T-helper 17 cell (primary cell): ENCODE measurements around the gene STARD13. TPM values are rescaled to one million over a fixed set of nuclear protein-coding genes. Genes with fewer than 3 reads are reported as not detected.
A peak's percentile ranks its signal among the peaks of the same experiment; 100 is the strongest.

Experiments used
- ATAC-seq: fragments of 150-1000 bp; cut with Tn5 transposase; 2 replicates; pipeline ENCODE4 v1.10.0; 2021; ENCODE audit warnings: mild to moderate bottlenecking, moderate library complexity
- DNase-seq, 3 donors: peaks; one replicate each; pipeline versions ENCODE4 v3.0.0 to v3.0.0-alpha.2; 2020 to 2021
- H3K9me3 ChIP-seq: one replicate; pipeline ENCODE4 v1.7.0; 2013; ENCODE audit warnings: low read length, mild to moderate bottlenecking; ENCODE audit not compliant: control insufficient read depth, poor library complexity, severe bottlenecking
- H3K27ac Mint-ChIP-seq: one replicate; pipeline ENCODE4 v1.8.0; 2022; ENCODE audit warnings: mild to moderate bottlenecking, moderate library complexity, mixed read lengths
- H3K27me3 Mint-ChIP-seq: one replicate; pipeline ENCODE4 v1.8.0; 2022; ENCODE audit warnings: mixed read lengths
- H3K36me3 Mint-ChIP-seq: one replicate; pipeline ENCODE4 v1.8.0; 2022; ENCODE audit warnings: low read depth, mixed read lengths
- H3K4me1 Mint-ChIP-seq: one replicate; pipeline ENCODE4 v1.8.0; 2022; ENCODE audit warnings: mild to moderate bottlenecking, mixed read lengths
- H3K4me3 Mint-ChIP-seq: one replicate; pipeline ENCODE4 v1.8.0; 2022; ENCODE audit warnings: mild to moderate bottlenecking, moderate library complexity, mixed read lengths
- total RNA-seq, 4 donors: library from RNA in 2 of 4; stranded (reverse) in 2 of 4; gene quantifications; one replicate each; pipeline ENCODE4 v1.2.3 and lab custom pipeline; 2022 to 2026

Gene STARD13
- total RNA-seq, 2 donors from 2014 or later: not detected

GRCh38 chr13:33318037-33318436 lies 32.5 kb upstream of the STARD13 start:
- no peaks in the 10 kb centered on the region for H3K9me3 ChIP-seq
- ATAC-seq (no peak), DNase-seq (no peak)
- H3K36me3 Mint-ChIP-seq: peaks cover 2% of the 10 kb centered on the region
- H3K27ac Mint-ChIP-seq: no peak overlapping the region
- H3K4me3 Mint-ChIP-seq: no peak overlapping the region
- peaks cover 9% of the 10 kb centered on the region for H3K27me3 Mint-ChIP-seq
- H3K4me1 Mint-ChIP-seq: no peaks in the 10 kb centered on the region

GRCh38 chr13:33316890-33317289 lies 31.3 kb upstream of the STARD13 start:
- Mint-ChIP-seq H3K27ac (no peak overlapping the region), H3K27me3 (peaks cover 9% of the 10 kb centered on the region), H3K4me3 (no peak overlapping the region), H3K36me3 (peaks cover 2% of the 10 kb centered on the region), H3K4me1 (no peaks in the 10 kb centered on the region)
- DNase-seq (no peak), ATAC-seq (no peak)
- no peaks in the 10 kb centered on the region for H3K9me3 ChIP-seq

- Mint-ChIP-seq H3K4me1 (peaks cover 2% of the 10 kb centered on the region), H3K4me3 (no peak overlapping the region), H3K36me3 (peaks cover 2% of the 10 kb centered on the region), H3K27ac (no peak overlapping the region), H3K27me3 (peaks cover 21% of the 10 kb centered on the region)
- H3K9me3 ChIP-seq: no peaks in the 10 kb centered on the region
- no peak for DNase-seq
- ATAC-seq: no peak
Measured at GRCh38 chr13:33313504-33313903, 27.9 kb upstream of the STARD13 start.

- no peaks in the 10 kb centered on the region for H3K9me3 ChIP-seq
- H3K36me3 Mint-ChIP-seq: peaks cover 2% of the 10 kb centered on the region
- no peak for ATAC-seq
- no peak overlapping the region for H3K4me3 Mint-ChIP-seq
- H3K27me3 Mint-ChIP-seq: peaks cover 21% of the 10 kb centered on the region
- DNase-seq: no peak
- H3K27ac Mint-ChIP-seq: no peak overlapping the region
- H3K4me1 Mint-ChIP-seq: peaks cover 2% of the 10 kb centered on the region
Measured at GRCh38 chr13:33312861-33313212, 27.3 kb upstream of the STARD13 start.

GRCh38 chr13:33312150-33312860 lies 26.8 kb upstream of the STARD13 start:
- H3K4me3 Mint-ChIP-seq: no peak overlapping the region

GRCh38 chr13:33311040-33311439 lies 25.5 kb upstream of the STARD13 start:
- Mint-ChIP-seq H3K4me3 (no peak overlapping the region), H3K27ac (peak overlapping the region; percentile 32), H3K36me3 (peaks cover under 1% of the 10 kb centered on the region), H3K4me1 (peaks cover 2% of the 10 kb centered on the region), H3K27me3 (peaks cover 21% of the 10 kb centered on the region)
- DNase-seq (no peak), ATAC-seq (no peak)
- no peaks in the 10 kb centered on the region for H3K9me3 ChIP-seq

More at GRCh38 chr13:33312150-33312860, 26.8 kb upstream of the STARD13 start:
- Mint-ChIP-seq H3K27me3 (peaks cover 21% of the 10 kb centered on the region), H3K4me1 (peaks cover 2% of the 10 kb centered on the region), H3K27ac (no peak overlapping the region), H3K36me3 (peaks cover 2% of the 10 kb centered on the region)
- DNase-seq (no peak), ATAC-seq (no peak)
- no peaks in the 10 kb centered on the region for H3K9me3 ChIP-seq

- Mint-ChIP-seq H3K27ac (peak overlapping the region; percentile 32), H3K36me3 (no peaks in the 10 kb centered on the region), H3K27me3 (peaks cover 21% of the 10 kb centered on the region), H3K4me1 (peaks cover 2% of the 10 kb centered on the region), H3K4me3 (no peak overlapping the region)
- ATAC-seq (no peak), DNase-seq (no peak)
- no peaks in the 10 kb centered on the region for H3K9me3 ChIP-seq
Measured at GRCh38 chr13:33310245-33311038, 24.9 kb upstream of the STARD13 start.

GRCh38 chr13:33308863-33309262 lies 23.3 kb upstream of the STARD13 start:
- Mint-ChIP-seq H3K36me3 (no peaks in the 10 kb centered on the region), H3K4me3 (no peak overlapping the region), H3K27me3 (peaks cover 28% of the 10 kb centered on the region), H3K27ac (no peak overlapping the region), H3K4me1 (peaks cover 2% of the 10 kb centered on the region)
- no peak for ATAC-seq
- H3K9me3 ChIP-seq: no peaks in the 10 kb centered on the region
- DNase-seq: no peak

- no peaks in the 10 kb centered on the region for H3K9me3 ChIP-seq
- Mint-ChIP-seq H3K27me3 (peaks cover 23% of the 10 kb centered on the region), H3K4me1 (peaks cover 2% of the 10 kb centered on the region), H3K27ac (no peak overlapping the region), H3K36me3 (no peaks in the 10 kb centered on the region), H3K4me3 (no peak overlapping the region)
- ATAC-seq (no peak), DNase-seq (no peak)
Measured at GRCh38 chr13:33307843-33308242, 22.3 kb upstream of the STARD13 start.

- H3K9me3 ChIP-seq: no peaks in the 10 kb centered on the region
- H3K27me3 Mint-ChIP-seq: peaks cover 10% of the 10 kb centered on the region
- no peak overlapping the region for H3K4me3 Mint-ChIP-seq
- DNase-seq (no peak), ATAC-seq (no peak)
- H3K27ac Mint-ChIP-seq: no peak overlapping the region
- H3K4me1 Mint-ChIP-seq: no peaks in the 10 kb centered on the region
- no peaks in the 10 kb centered on the region for H3K36me3 Mint-ChIP-seq
Measured at GRCh38 chr13:33303855-33304597, 18.5 kb upstream of the STARD13 start.

GRCh38 chr13:33299626-33300025 lies 14.1 kb upstream of the STARD13 start:
- Mint-ChIP-seq H3K4me1 (no peaks in the 10 kb centered on the region), H3K27ac (no peak overlapping the region), H3K36me3 (no peaks in the 10 kb centered on the region), H3K4me3 (no peak overlapping the region), H3K27me3 (peaks cover 25% of the 10 kb centered on the region)
- DNase-seq (no peak), ATAC-seq (no peak)
- H3K9me3 ChIP-seq: no peaks in the 10 kb centered on the region

GRCh38 chr13:33296793-33297425 lies 11.4 kb upstream of the STARD13 start:
- DNase-seq: no peak
- H3K36me3 Mint-ChIP-seq: no peaks in the 10 kb centered on the region
- no peak for ATAC-seq
- no peak overlapping the region for H3K27ac Mint-ChIP-seq
- H3K9me3 ChIP-seq: no peaks in the 10 kb centered on the region
- peaks cover 4% of the 10 kb centered on the region for H3K4me1 Mint-ChIP-seq
- H3K27me3 Mint-ChIP-seq: peaks cover 27% of the 10 kb centered on the region
- H3K4me3 Mint-ChIP-seq: no peak overlapping the region

GRCh38 chr13:33292712-33293111 lies 7.2 kb upstream of the STARD13 start:
- no peak overlapping the region for H3K27ac Mint-ChIP-seq
- ATAC-seq (no peak), DNase-seq (no peak)
- H3K27me3 Mint-ChIP-seq: peaks cover 45% of the 10 kb centered on the region
- H3K9me3 ChIP-seq: no peaks in the 10 kb centered on the region
- peaks cover 4% of the 10 kb centered on the region for H3K36me3 Mint-ChIP-seq
- H3K4me1 Mint-ChIP-seq: peaks cover 4% of the 10 kb centered on the region
- peak overlapping the region; percentile 79 for H3K4me3 Mint-ChIP-seq
